Limb (tissue), 2 donors: Measurements from ENCODE around the gene EDAR.
A peak's percentile ranks its signal among the peaks of the same experiment; 100 is the strongest.

ENCODE experiments used
- DNase-seq, 2 donors: peaks; one replicate each; pipeline ENCODE4 v3.0.0-alpha.2; 2016; ENCODE audit errors: extremely low spot score in 2 of 2

The EDAR gene

GRCh38 chr2:109005686-109006204, 16.7 kb upstream of the EDAR start:
- peak; percentile 58 to 60 for DNase-seq

- no peak for DNase-seq
Measured at GRCh38 chr2:109001201-109001600, 12.2 kb upstream of the EDAR start.

GRCh38 chr2:109000738-109001137, 11.7 kb upstream of the EDAR start:
- DNase-seq, result no peak

GRCh38 chr2:108998911-108999310, 9.9 kb upstream of the EDAR start:
- DNase-seq, result no peak

- DNase-seq, result no peak
Measured at GRCh38 chr2:108994178-108994577, 5.2 kb upstream of the EDAR start.

- no peak for DNase-seq
Measured at GRCh38 chr2:108993095-108993937, 4.3 kb upstream of the EDAR start.

- no peak for DNase-seq
Measured at GRCh38 chr2:108988076-108988795, 784 bp downstream of the EDAR start.

- no peak for DNase-seq
Measured at GRCh38 chr2:108986916-108987510, 2.0 kb downstream of the EDAR start.

- no peak for DNase-seq
Measured at GRCh38 chr2:108983610-108984009, 5.4 kb downstream of the EDAR start.

- DNase-seq, result no peak
Measured at GRCh38 chr2:108983061-108983460, 6.0 kb downstream of the EDAR start.

GRCh38 chr2:108982259-108982679, 6.8 kb downstream of the EDAR start:
- DNase-seq, result no peak

GRCh38 chr2:108981846-108982245, 7.2 kb downstream of the EDAR start:
- no peak for DNase-seq

- no peak for DNase-seq
Measured at GRCh38 chr2:108980076-108980475, 8.9 kb downstream of the EDAR start.

- DNase-seq, result no peak
Measured at GRCh38 chr2:108979461-108979860, 9.6 kb downstream of the EDAR start.

- DNase-seq, result peak in 1 of 2 donors; percentile 9
Measured at GRCh38 chr2:108978709-108979111, 10.3 kb downstream of the EDAR start.

GRCh38 chr2:108975613-108976435, 13.2 kb downstream of the EDAR start:
- DNase-seq, result no peak

GRCh38 chr2:108974674-108975073, 14.3 kb downstream of the EDAR start:
- DNase-seq, result no peak

GRCh38 chr2:108972663-108973062, 16.4 kb downstream of the EDAR start:
- no peak for DNase-seq

GRCh38 chr2:108971661-108972566, 17.1 kb downstream of the EDAR start:
- DNase-seq, result no peak

GRCh38 chr2:108970369-108970768, 18.7 kb downstream of the EDAR start:
- DNase-seq, result no peak
